ENCODE measurements around the gene PCNX2. TPM values are rescaled to one million over a fixed set of nuclear protein-coding genes. Genes with fewer than 3 reads are reported as not detected.

PCNX2 gene
- total RNA-seq, 1 donor from 2014 or later: 17.2 TPM

- no peak overlapping the region for H3K27ac Mint-ChIP-seq (ENCODE audit: unreplicated experiment)
- H3K4me1 Mint-ChIP-seq (ENCODE audit: unreplicated experiment): peaks cover 9% of the 10 kb centered on the region
- peaks cover 4% of the 10 kb centered on the region for H3K36me3 Mint-ChIP-seq (ENCODE audit: unreplicated experiment)
- DNase-seq (ENCODE audit: extremely low spot score, unreplicated experiment): no peak
- H3K9me3 Mint-ChIP-seq (ENCODE audit: unreplicated experiment): peaks cover 4% of the 10 kb centered on the region
- H3K27me3 Mint-ChIP-seq (ENCODE audit: unreplicated experiment): no peaks in the 10 kb centered on the region
- H3K4me3 Mint-ChIP-seq (ENCODE audit: unreplicated experiment): no peak overlapping the region
- TF ChIP-seq, protein P1, sequence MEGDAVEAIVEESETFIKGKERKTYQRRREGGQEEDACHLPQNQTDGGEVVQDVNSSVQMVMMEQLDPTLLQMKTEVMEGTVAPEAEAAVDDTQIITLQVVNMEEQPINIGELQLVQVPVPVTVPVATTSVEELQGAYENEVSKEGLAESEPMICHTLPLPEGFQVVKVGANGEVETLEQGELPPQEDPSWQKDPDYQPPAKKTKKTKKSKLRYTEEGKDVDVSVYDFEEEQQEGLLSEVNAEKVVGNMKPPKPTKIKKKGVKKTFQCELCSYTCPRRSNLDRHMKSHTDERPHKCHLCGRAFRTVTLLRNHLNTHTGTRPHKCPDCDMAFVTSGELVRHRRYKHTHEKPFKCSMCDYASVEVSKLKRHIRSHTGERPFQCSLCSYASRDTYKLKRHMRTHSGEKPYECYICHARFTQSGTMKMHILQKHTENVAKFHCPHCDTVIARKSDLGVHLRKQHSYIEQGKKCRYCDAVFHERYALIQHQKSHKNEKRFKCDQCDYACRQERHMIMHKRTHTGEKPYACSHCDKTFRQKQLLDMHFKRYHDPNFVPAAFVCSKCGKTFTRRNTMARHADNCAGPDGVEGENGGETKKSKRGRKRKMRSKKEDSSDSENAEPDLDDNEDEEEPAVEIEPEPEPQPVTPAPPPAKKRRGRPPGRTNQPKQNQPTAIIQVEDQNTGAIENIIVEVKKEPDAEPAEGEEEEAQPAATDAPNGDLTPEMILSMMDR (IDR thresholded peaks at IDR 0.05): no peak
Observed at GRCh38 chr1:233277637-233278606, 17.6 kb downstream of the PCNX2 start.

- H3K36me3 Mint-ChIP-seq (ENCODE audit: unreplicated experiment): peaks cover 18% of the 10 kb centered on the region
- TF ChIP-seq, protein P1 (IDR thresholded peaks at IDR 0.05): no peak
- no peak overlapping the region for H3K4me3 Mint-ChIP-seq (ENCODE audit: unreplicated experiment)
- no peaks in the 10 kb centered on the region for H3K9me3 Mint-ChIP-seq (ENCODE audit: unreplicated experiment)
- no peak for DNase-seq (ENCODE audit: extremely low spot score, unreplicated experiment)
- peaks cover 12% of the 10 kb centered on the region for H3K4me1 Mint-ChIP-seq (ENCODE audit: unreplicated experiment)
- H3K27me3 Mint-ChIP-seq (ENCODE audit: unreplicated experiment): no peaks in the 10 kb centered on the region
- no peak overlapping the region for H3K27ac Mint-ChIP-seq (ENCODE audit: unreplicated experiment)
Observed at GRCh38 chr1:233269656-233270055, 25.9 kb downstream of the PCNX2 start.

GRCh38 chr1:233268389-233269022 is 27.0 kb downstream of the PCNX2 start:
- Mint-ChIP-seq H3K36me3 (ENCODE audit: unreplicated experiment) (peaks cover 19% of the 10 kb centered on the region), H3K9me3 (ENCODE audit: unreplicated experiment) (no peaks in the 10 kb centered on the region), H3K4me1 (ENCODE audit: unreplicated experiment) (peaks cover 12% of the 10 kb centered on the region), H3K27ac (ENCODE audit: unreplicated experiment) (no peak overlapping the region), H3K27me3 (ENCODE audit: unreplicated experiment) (no peaks in the 10 kb centered on the region), H3K4me3 (ENCODE audit: unreplicated experiment) (no peak overlapping the region)
- DNase-seq (ENCODE audit: extremely low spot score, unreplicated experiment): no peak
- TF ChIP-seq, protein P1 (IDR thresholded peaks at IDR 0.05): no peak

DNA sequence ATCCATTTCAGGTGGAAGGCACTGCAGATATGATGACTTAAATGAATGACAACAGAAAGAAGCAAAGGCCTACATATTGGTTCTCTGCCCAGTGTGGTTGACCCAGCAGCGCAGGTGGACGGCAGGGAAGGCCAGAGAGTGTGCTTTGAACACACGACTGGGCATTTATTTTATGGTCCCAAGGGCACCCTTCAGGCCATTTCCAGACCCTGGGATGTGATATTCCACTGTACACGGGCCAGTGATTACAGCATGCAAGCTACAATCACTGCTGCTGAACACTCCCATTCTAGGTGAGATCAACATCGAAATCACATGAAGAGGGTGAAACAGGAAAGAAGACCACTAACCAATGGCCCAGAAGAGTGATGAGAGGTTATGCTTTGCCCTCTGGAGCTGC is 33.8 kb downstream of the PCNX2 start:
- no peaks in the 10 kb centered on the region for H3K4me1 Mint-ChIP-seq (ENCODE audit: unreplicated experiment)
- H3K36me3 Mint-ChIP-seq (ENCODE audit: unreplicated experiment): peaks cover 31% of the 10 kb centered on the region
- H3K4me3 Mint-ChIP-seq (ENCODE audit: unreplicated experiment): no peak overlapping the region
- H3K27me3 Mint-ChIP-seq (ENCODE audit: unreplicated experiment): no peaks in the 10 kb centered on the region
- H3K9me3 Mint-ChIP-seq (ENCODE audit: unreplicated experiment): no peaks in the 10 kb centered on the region
- TF ChIP-seq, protein P1 (IDR thresholded peaks at IDR 0.05): no peak
- no peak overlapping the region for H3K27ac Mint-ChIP-seq (ENCODE audit: unreplicated experiment)
- DNase-seq (ENCODE audit: extremely low spot score, unreplicated experiment): no peak

DNA sequence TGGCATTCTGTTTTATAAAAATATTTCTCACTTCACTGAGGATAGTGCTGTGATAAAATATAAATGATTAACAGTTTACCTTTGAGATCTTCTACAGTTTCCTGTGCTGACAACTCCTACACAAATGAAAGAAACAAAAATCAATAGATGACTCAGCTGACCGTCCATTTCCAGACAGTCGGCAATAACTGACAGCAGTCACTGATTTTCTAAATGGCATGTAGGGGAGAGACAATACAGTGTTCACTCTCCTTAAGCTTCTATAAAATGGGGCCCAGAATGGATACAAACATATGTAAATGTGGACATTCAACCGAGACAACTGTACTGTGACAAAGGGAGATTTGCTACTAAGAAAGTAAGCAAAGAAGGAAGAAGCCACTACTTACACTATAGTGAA is 34.3 kb downstream of the PCNX2 start:
- H3K9me3 Mint-ChIP-seq (ENCODE audit: unreplicated experiment): no peaks in the 10 kb centered on the region
- H3K4me3 Mint-ChIP-seq (ENCODE audit: unreplicated experiment): no peak overlapping the region
- DNase-seq (ENCODE audit: extremely low spot score, unreplicated experiment): no peak
- H3K36me3 Mint-ChIP-seq (ENCODE audit: unreplicated experiment): peaks cover 31% of the 10 kb centered on the region
- peaks cover under 1% of the 10 kb centered on the region for H3K4me1 Mint-ChIP-seq (ENCODE audit: unreplicated experiment)
- H3K27me3 Mint-ChIP-seq (ENCODE audit: unreplicated experiment): no peaks in the 10 kb centered on the region
- no peak overlapping the region for H3K27ac Mint-ChIP-seq (ENCODE audit: unreplicated experiment)
- TF ChIP-seq, protein P1 (IDR thresholded peaks at IDR 0.05): no peak
